ENCODE data around the gene SPRR2F. TPM values are rescaled to one million over a fixed set of nuclear protein-coding genes. Genes with fewer than 3 reads are reported as not detected.
"Not testable (repeated sequence)": the region's sequence is repeated elsewhere in the genome, so short reads cannot be mapped to it uniquely, and the experiment has no call there.

The SPRR2F gene
- total RNA-seq, 2 experiments from 2014 or later, result not detected

DNA sequence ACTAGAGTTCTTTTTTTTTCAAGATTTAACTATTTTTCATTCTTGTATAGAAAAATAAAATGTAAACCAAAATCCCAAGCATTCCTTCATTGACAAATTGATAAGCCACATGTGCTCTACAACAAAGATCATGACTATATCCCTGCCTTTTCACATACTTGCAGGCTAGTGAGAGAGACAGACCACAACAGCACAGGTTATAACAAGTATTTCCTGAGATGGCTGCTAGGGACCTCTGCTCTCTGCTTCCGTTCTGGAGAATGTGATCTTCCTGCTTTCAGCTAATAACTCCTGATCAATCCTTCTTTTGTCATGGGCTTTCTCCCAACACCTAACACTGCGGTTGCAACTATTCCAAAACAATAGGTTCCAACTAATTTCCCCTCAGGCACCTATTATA is 14.0 kb upstream of the SPRR2F start:
- TF ChIP-seq CTCF (conservative IDR thresholded peaks at IDR 0.05; ENCODE audit: low read length), result no peak
- no peak for TF ChIP-seq EZH2phosphoT487 (IDR thresholded peaks at IDR 0.05; ENCODE audit: borderline replicate concordance, low read depth, low read length)
- H3K4me3 ChIP-seq (ENCODE audit: low read depth, low read length, poor library complexity, severe bottlenecking), result no peak overlapping the region
- H3K36me3 ChIP-seq (ENCODE audit: insufficient read depth, low read length), result no peaks in the 10 kb centered on the region
- intact Hi-C loops (cut with micrococcal nuclease; ENCODE audit: unreplicated experiment), result no loop called here
- no peak overlapping the region for H3K4me2 ChIP-seq (ENCODE audit: low read length)
- no peaks in the 10 kb centered on the region for H3K79me2 ChIP-seq (ENCODE audit: insufficient read depth, low read depth, low read length)
- no peak overlapping the region for H2AFZ ChIP-seq (ENCODE audit: low read length)
- no TSS peak for BruUV-seq (replicated peaks)
- no peaks in the 10 kb centered on the region for H4K20me1 ChIP-seq (ENCODE audit: insufficient read depth, low read length)
- no peaks in the 10 kb centered on the region for H3K9me2 ChIP-seq (ENCODE audit: insufficient read depth, low read length)
- DNase-seq (ENCODE audit: low spot score), result no peak
- no peaks in the 10 kb centered on the region for H3K4me1 ChIP-seq (ENCODE audit: insufficient read depth, low read length, poor library complexity, severe bottlenecking)
- CTCF ChIA-PET (ENCODE audit: unreplicated experiment), result no interaction called here
- no peaks in the 10 kb centered on the region for H3K9me3 ChIP-seq (ENCODE audit: low read length)
- POLR2A ChIA-PET, result no interaction called here
- no peak overlapping the region for H3K27ac ChIP-seq (ENCODE audit: low read depth, low read length, poor library complexity, severe bottlenecking)

DNA sequence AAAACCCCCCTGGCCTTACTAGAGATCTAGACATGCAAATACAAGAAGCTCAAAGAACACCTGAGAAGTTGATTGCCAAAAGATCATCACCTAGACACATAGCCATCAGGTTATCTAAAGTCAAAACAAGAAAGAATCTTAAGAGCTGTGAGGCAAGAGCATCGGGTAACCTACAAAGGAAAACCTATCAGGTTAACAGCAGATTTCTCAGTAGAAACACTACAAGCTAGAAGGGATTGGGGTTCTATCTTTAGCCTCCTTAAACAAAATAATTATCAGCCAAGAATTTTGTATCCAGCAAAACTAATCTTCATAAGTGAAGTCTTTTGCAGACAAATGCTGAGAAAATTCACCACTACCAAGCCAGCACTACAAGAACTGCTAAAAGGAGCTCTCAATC is 12.2 kb upstream of the SPRR2F start:
- Histone ChIP-seq H3K4me2 (ENCODE audit: low read length) (no peak overlapping the region), H3K9me2 (ENCODE audit: insufficient read depth, low read length) (no peaks in the 10 kb centered on the region), H4K20me1 (ENCODE audit: insufficient read depth, low read length) (no peaks in the 10 kb centered on the region), H3K4me1 (ENCODE audit: insufficient read depth, low read length, poor library complexity, severe bottlenecking) (no peaks in the 10 kb centered on the region), H3K27ac (ENCODE audit: low read depth, low read length, poor library complexity, severe bottlenecking) (no peak overlapping the region), H2AFZ (ENCODE audit: low read length) (no peak overlapping the region), H3K79me2 (ENCODE audit: insufficient read depth, low read depth, low read length) (no peaks in the 10 kb centered on the region), H3K4me3 (ENCODE audit: low read depth, low read length, poor library complexity, severe bottlenecking) (no peak overlapping the region), H3K9me3 (ENCODE audit: low read length) (no peaks in the 10 kb centered on the region), H3K36me3 (ENCODE audit: insufficient read depth, low read length) (no peaks in the 10 kb centered on the region)
- no peak for TF ChIP-seq EZH2phosphoT487 (IDR thresholded peaks at IDR 0.05; ENCODE audit: borderline replicate concordance, low read depth, low read length)
- TF ChIP-seq CTCF (conservative IDR thresholded peaks at IDR 0.05; ENCODE audit: low read length), result no peak
- ChIA-PET POLR2A (no interaction called here), CTCF (ENCODE audit: unreplicated experiment) (no interaction called here)
- BruUV-seq (replicated peaks), result no TSS peak
- DNase-seq (ENCODE audit: low spot score), result no peak
- intact Hi-C loops (cut with micrococcal nuclease; ENCODE audit: unreplicated experiment), result no loop called here

- DNase-seq (ENCODE audit: low spot score); H3K4me1 ChIP-seq (ENCODE audit: insufficient read depth, low read length, poor library complexity, severe bottlenecking); H3K9me2 ChIP-seq (ENCODE audit: insufficient read depth, low read length); H3K79me2 ChIP-seq (ENCODE audit: insufficient read depth, low read depth, low read length); H3K4me2 ChIP-seq (ENCODE audit: low read length); H3K27ac ChIP-seq (ENCODE audit: low read depth, low read length, poor library complexity, severe bottlenecking); CTCF ChIA-PET (ENCODE audit: unreplicated experiment); POLR2A ChIA-PET; H3K36me3 ChIP-seq (ENCODE audit: insufficient read depth, low read length); H3K9me3 ChIP-seq (ENCODE audit: low read length); intact Hi-C loops (cut with micrococcal nuclease; ENCODE audit: unreplicated experiment); H4K20me1 ChIP-seq (ENCODE audit: insufficient read depth, low read length); H2AFZ ChIP-seq (ENCODE audit: low read length); H3K4me3 ChIP-seq (ENCODE audit: low read depth, low read length, poor library complexity, severe bottlenecking); BruUV-seq (replicated peaks): not testable (repeated sequence)
Observed at GRCh38 chr1:153123793-153124192, 10.5 kb upstream of the SPRR2F start.

Measured in OCI-LY7 (cell line).